Uterus (tissue), 4 donors: Measurements from ENCODE around the gene KIF26B. TPM values are rescaled to one million over a fixed set of nuclear protein-coding genes. Genes with fewer than 3 reads are reported as not detected.

Experiments
- DNase-seq, 2 donors: peaks; one replicate each; pipeline ENCODE4 v3.0.0-alpha.2; 2019 to 2020
- H3K27ac ChIP-seq, 2 donors: fragments of 200-600 bp; sonication (generic); 1 replicate in 1 of 2; 2 replicates in 1 of 2; pipeline ENCODE4 v1.5.1; 2016 to 2018
- H3K27me3 ChIP-seq, 2 donors: fragments of 200-600 bp; sonication (generic); one replicate each; pipeline ENCODE4 v1.5.1; 2018 to 2019; ENCODE audit warnings: control low read depth in 1 of 2
- H3K36me3 ChIP-seq, 2 donors: fragments of 200-600 bp; sonication (generic); one replicate each; pipeline ENCODE4 v1.5.1; 2019; ENCODE audit warnings: control low read depth in 1 of 2
- H3K4me1 ChIP-seq, 2 donors: fragments of 200-600 bp; sonication (generic); one replicate each; pipeline ENCODE4 v1.5.1; 2018 to 2019; ENCODE audit warnings: control low read depth in 1 of 2
- H3K4me3 ChIP-seq, 2 donors: fragments of 200-600 bp; sonication (generic); 1 replicate in 1 of 2; 2 replicates in 1 of 2; pipeline ENCODE4 v1.5.1; 2018 to 2019; ENCODE audit warnings: mild to moderate bottlenecking in 1 of 2
- H3K9me3 ChIP-seq, 2 donors: fragments of 200-600 bp; sonication (generic); one replicate each; pipeline ENCODE4 v1.5.1; 2019; ENCODE audit warnings: control low read depth in 1 of 2
- CTCF ChIP-seq, 4 experiments: fragments of 200-600 bp in 2 of 4; fragments of 450-650 bp in 2 of 4; sonication (generic) in 2 of 4; IDR thresholded peaks; one replicate each; pipeline ENCODE4 v1.5.1; 2016 to 2019; ENCODE audit warnings: antibody characterized with exemption in 4 of 4, mild to moderate bottlenecking in 2 of 4, moderate library complexity in 1 of 4
- POLR2A ChIP-seq, 2 donors: fragments of 450-650 bp; IDR thresholded peaks; one replicate each; pipeline ENCODE4 v1.6.1; 2016; ENCODE audit warnings: antibody characterized with exemption in 2 of 2, mild to moderate bottlenecking in 1 of 2, moderate library complexity in 1 of 2
- intact Hi-C: fragments of 100-400 bp; cut with DNase I; formaldehyde crosslinking; loops from one replicate; pipeline ENCODE4 v1.15.1; 2023; ENCODE audit warnings: low total_unique reads
- total RNA-seq, 4 donors: library from RNA; depleted of rRNA in 3 of 4; stranded (reverse); fragments of >200 nt in 3 of 4; gene quantifications; one replicate each; pipeline versions ENCODE4 v1.1.0 to v1.2.4, GENCODE V29; 2014 to 2023
- donor health status: DM: yes; HTN: yes; CAD: no.

Gene KIF26B
- total RNA-seq, 4 donors from 2014 or later = 0.27 to 17.4 (median 1.3) TPM; not detected in 1

GRCh38 chr1:245211035-245211749, 56.4 kb downstream of the KIF26B start:
- intact Hi-C loops = no loop called here
- Histone ChIP-seq H3K4me1 (no peaks in the 10 kb centered on the region), H3K9me3 (no peaks in the 10 kb centered on the region), H3K4me3 (no peak overlapping the region), H3K27ac (no peak overlapping the region), H3K27me3 (no peaks in the 10 kb centered on the region), H3K36me3 (no peaks in the 10 kb centered on the region)
- no peak for DNase-seq
- TF ChIP-seq POLR2A (IDR thresholded peaks at IDR 0.05) (no peak), CTCF (IDR thresholded peaks at IDR 0.05) (no peak)

GRCh38 chr1:245211761-245212160, 57.0 kb downstream of the KIF26B start:
- H3K36me3 ChIP-seq = no peaks in the 10 kb centered on the region
- H3K27me3 ChIP-seq = no peaks in the 10 kb centered on the region
- H3K4me3 ChIP-seq = no peak overlapping the region
- H3K27ac ChIP-seq = no peak overlapping the region
- intact Hi-C loops = no loop called here
- DNase-seq = no peak
- H3K4me1 ChIP-seq = no peaks in the 10 kb centered on the region
- no peaks in the 10 kb centered on the region for H3K9me3 ChIP-seq
- TF ChIP-seq CTCF (IDR thresholded peaks at IDR 0.05) (no peak), POLR2A (IDR thresholded peaks at IDR 0.05) (no peak)

GRCh38 chr1:245212221-245212710, 57.5 kb downstream of the KIF26B start:
- Histone ChIP-seq H3K36me3 (no peaks in the 10 kb centered on the region), H3K27me3 (no peaks in the 10 kb centered on the region), H3K9me3 (no peaks in the 10 kb centered on the region), H3K4me3 (no peak overlapping the region), H3K4me1 (no peaks in the 10 kb centered on the region), H3K27ac (no peak overlapping the region)
- intact Hi-C loops = no loop called here
- TF ChIP-seq CTCF (IDR thresholded peaks at IDR 0.05) (no peak), POLR2A (IDR thresholded peaks at IDR 0.05) (no peak)
- DNase-seq = no peak

- H3K27ac ChIP-seq = no peak overlapping the region
- H3K27me3 ChIP-seq = no peaks in the 10 kb centered on the region
- no peak overlapping the region for H3K4me3 ChIP-seq
- no peaks in the 10 kb centered on the region for H3K4me1 ChIP-seq
- intact Hi-C loops = no loop called here
- H3K9me3 ChIP-seq = no peaks in the 10 kb centered on the region
- H3K36me3 ChIP-seq = no peaks in the 10 kb centered on the region
- no peak for DNase-seq
- no peak for TF ChIP-seq CTCF (IDR thresholded peaks at IDR 0.05)
Observed at GRCh38 chr1:245213066-245213831, 58.5 kb downstream of the KIF26B start.

- no peak overlapping the region for H3K27ac ChIP-seq
- H3K9me3 ChIP-seq = no peaks in the 10 kb centered on the region
- intact Hi-C loops = no loop called here
- H3K27me3 ChIP-seq = no peaks in the 10 kb centered on the region
- H3K4me1 ChIP-seq = no peaks in the 10 kb centered on the region
- TF ChIP-seq POLR2A (IDR thresholded peaks at IDR 0.05) (no peak), CTCF (IDR thresholded peaks at IDR 0.05) (no peak)
- DNase-seq = no peak
- no peak overlapping the region for H3K4me3 ChIP-seq
- no peaks in the 10 kb centered on the region for H3K36me3 ChIP-seq
Observed at GRCh38 chr1:245215071-245215470, 60.3 kb downstream of the KIF26B start.
